Activated T-cell treated with anti-CD3 and anti-CD28 coated beads, Interleukin-2, amount 50 U/mL, for 24 hours (primary cell): Measurements from ENCODE around the gene KIT.

ENCODE experiments used
- DNase-seq: peaks from one replicate; pipeline ENCODE4 v3.0.0-alpha.2; 2020
- H3K27ac Mint-ChIP-seq: 2 replicates; pipeline ENCODE4 v1.8.0; 2020; ENCODE audit warnings: mild to moderate bottlenecking, mixed read lengths
- H3K27me3 Mint-ChIP-seq: 2 replicates; pipeline ENCODE4 v1.8.0; 2020; ENCODE audit warnings: mixed read lengths
- H3K36me3 Mint-ChIP-seq: 2 replicates; pipeline ENCODE4 v1.8.0; 2020; ENCODE audit warnings: low read depth, mixed read lengths
- H3K4me1 Mint-ChIP-seq: 2 replicates; pipeline ENCODE4 v1.8.0; 2020; ENCODE audit warnings: low read depth, mixed read lengths
- H3K4me3 Mint-ChIP-seq: 2 replicates; pipeline ENCODE4 v1.8.0; 2020; ENCODE audit warnings: mild to moderate bottlenecking, moderate library complexity, mixed read lengths
- H3K9me3 Mint-ChIP-seq: 2 replicates; pipeline ENCODE4 v1.8.0; 2020; ENCODE audit warnings: mixed read lengths

KIT gene

DNA sequence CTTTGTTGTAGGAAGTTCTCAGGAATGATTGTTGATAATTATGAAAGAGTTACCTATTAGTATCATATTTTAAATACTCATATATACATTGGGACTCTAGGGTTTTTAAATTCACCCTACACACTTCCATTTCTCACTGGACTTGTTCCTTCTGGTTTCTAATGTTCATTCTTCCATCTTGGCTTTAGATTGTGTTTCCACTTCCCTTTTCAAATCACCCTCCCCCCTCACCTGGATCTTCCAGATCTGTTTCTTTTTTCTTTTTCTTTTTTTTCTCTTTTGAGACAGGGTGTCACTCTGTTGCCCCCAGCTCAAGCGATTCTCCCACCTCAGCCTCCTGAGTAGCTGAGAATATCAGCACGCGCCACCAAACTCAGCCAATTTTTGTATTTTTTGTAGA is 6.7 kb upstream of the KIT start:
- H3K27ac Mint-ChIP-seq = no peak overlapping the region
- no peak overlapping the region for H3K4me3 Mint-ChIP-seq
- H3K27me3 Mint-ChIP-seq = peaks cover 24% of the 10 kb centered on the region
- H3K4me1 Mint-ChIP-seq = no peaks in the 10 kb centered on the region
- H3K36me3 Mint-ChIP-seq = no peaks in the 10 kb centered on the region
- no peak for DNase-seq
- H3K9me3 Mint-ChIP-seq = no peaks in the 10 kb centered on the region

DNA sequence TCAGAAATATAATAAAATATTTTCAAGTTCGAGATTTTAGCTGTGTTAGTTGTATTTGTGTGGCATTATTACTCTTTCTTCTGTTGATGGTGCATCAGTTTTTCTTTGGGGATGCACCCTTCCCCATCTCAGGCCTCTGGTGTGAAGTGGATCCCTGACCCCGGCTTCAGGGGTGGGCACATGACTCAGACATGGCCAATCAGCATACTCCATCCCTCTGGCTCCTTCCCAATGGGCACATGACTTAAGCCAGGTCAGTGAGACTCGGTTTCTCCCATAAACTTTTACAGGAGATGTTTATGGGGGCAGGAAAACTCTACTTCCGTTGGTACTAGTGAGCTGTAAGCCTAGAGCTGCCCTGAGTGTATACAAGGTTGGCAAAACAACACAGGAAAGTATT is 3.0 kb upstream of the KIT start:
- Mint-ChIP-seq H3K9me3 (no peaks in the 10 kb centered on the region), H3K4me3 (no peak overlapping the region), H3K27ac (no peak overlapping the region), H3K27me3 (peaks cover 52% of the 10 kb centered on the region), H3K36me3 (no peaks in the 10 kb centered on the region), H3K4me1 (peaks cover 14% of the 10 kb centered on the region)
- DNase-seq = no peak

DNA sequence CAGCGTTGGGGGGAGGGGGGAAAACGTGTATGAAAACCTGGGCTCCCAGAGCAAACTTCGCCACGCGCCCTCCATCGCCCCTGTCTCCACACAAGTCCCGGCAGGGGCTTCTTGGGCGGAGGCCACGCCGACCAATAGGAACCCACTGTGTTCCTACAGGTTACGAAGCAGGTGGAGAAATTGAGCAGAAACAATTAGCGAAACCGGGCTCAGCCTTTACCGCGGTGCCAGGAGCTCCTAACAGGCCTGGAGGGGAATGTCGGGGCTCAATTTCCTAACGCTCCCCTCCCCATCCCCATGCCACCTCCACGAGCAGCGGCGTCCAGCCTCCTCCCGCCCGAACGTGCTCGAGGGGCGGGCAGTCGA is 589 bp upstream of the KIT start:
- peaks cover 75% of the 10 kb centered on the region for H3K27me3 Mint-ChIP-seq
- no peak for DNase-seq
- peaks cover 21% of the 10 kb centered on the region for H3K4me1 Mint-ChIP-seq
- H3K27ac Mint-ChIP-seq = no peak overlapping the region
- H3K4me3 Mint-ChIP-seq = peak overlapping the region; percentile 59
- no peaks in the 10 kb centered on the region for H3K9me3 Mint-ChIP-seq
- no peaks in the 10 kb centered on the region for H3K36me3 Mint-ChIP-seq

DNA sequence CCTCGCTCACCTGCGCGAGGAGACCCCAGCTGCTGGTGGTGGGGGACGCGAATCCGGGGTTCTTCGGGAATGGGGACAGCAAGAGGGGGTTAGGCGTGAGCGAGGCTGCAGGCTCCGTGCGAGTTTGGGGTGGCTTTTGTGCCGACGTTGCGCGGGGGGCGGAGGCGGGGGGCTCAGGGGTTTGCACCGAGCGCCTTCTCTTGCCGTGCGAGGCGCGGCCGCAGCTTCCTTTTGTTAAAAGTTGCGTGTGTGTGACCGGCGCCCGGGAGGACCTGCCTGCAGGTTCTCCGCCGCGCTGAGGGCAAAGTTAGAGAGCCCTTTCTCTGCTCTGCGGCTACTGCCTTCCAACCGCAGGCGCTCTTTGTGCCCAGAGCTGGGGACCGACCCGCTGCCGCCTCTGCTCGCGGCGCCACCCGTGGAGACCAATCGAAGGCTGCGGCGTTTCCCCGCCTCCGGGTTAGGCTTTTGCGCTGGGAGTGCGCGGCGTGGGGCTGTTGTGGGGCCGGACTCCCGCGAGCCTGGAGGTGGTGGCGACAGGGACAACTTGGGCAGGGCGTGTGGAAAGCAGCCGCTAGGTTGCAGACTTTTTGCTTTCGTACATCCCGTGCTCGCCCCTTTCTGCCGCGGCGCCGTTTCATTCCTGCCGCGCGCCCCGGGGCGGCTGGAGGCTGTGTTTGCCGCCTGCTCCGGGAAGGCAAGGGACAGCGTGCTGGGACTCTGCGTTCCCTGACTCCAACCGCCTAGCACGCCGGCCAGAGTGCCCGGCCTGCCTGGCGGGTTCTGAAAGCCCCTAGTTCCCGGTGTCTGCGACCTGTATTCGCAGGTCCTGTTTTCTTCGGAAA is 716 bp downstream of the KIT start:
- Mint-ChIP-seq H3K36me3 (no peaks in the 10 kb centered on the region), H3K27me3 (peaks cover 77% of the 10 kb centered on the region), H3K9me3 (no peaks in the 10 kb centered on the region), H3K4me3 (peak overlapping the region; percentile 73), H3K27ac (no peak overlapping the region), H3K4me1 (peaks cover 21% of the 10 kb centered on the region)
- peak; percentile 54 for DNase-seq

DNA sequence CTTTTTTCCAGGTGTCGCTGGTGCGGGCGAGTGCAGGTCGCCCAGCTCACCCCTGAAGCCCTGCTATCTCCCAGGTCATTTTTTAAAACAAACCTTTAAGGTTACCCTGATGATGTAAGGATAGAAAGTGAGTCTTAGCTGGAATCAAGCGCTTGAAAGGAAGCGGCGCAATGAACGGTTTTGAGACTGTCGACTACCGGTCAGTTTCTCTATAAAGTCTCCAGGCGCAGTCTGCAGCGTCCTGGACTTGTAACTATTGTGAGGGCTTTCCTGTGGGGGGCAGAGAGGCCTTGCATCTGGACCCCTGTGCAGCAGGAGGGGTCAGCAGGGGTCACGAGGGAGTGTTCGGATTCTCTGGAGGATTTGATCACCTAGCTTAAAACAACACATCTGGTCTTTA is 1.6 kb downstream of the KIT start:
- DNase-seq = no peak
- peaks cover 21% of the 10 kb centered on the region for H3K4me1 Mint-ChIP-seq
- H3K4me3 Mint-ChIP-seq = peak overlapping the region; percentile 73
- H3K36me3 Mint-ChIP-seq = no peaks in the 10 kb centered on the region
- no peak overlapping the region for H3K27ac Mint-ChIP-seq
- H3K27me3 Mint-ChIP-seq = peaks cover 83% of the 10 kb centered on the region
- H3K9me3 Mint-ChIP-seq = no peaks in the 10 kb centered on the region

DNA sequence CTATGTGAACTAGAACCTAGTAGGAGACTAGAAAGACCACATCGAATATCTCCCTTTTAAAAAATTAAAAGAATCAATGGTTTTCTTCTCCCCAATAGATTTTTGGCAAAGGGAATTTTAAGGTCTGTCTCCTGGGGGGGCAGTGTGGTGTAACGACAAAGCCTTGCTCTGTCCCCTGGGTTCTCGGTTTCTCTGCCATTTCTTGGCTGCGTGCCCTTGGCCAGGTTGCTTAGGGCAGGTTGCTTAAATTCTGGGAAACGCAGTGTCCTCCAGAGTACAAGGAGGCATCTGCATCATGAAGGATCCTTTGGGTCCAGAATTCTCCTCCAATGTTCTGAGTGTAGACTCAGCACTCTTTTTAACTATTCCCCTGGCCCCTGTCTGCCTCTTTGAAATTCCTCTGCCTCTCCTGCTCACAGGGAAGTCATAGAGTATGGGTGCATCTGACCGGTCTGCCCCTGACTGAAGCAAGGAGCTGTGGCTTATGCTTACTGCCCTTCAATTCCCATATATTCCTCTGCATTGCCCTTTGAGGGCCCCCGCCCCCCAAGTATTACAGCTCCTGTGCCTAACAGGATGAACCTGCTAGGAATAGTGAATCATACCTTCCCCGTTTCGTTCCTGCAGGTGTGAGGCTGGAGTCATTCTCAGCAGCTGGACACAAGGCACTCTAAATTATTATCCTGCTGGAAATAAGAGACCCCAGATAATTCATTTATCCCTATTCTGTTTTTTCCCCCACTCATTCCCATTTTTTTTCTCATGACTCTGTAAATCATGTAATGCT is 2.2 kb downstream of the KIT start:
- Mint-ChIP-seq H3K4me3 (no peak overlapping the region), H3K27ac (no peak overlapping the region)

DNA sequence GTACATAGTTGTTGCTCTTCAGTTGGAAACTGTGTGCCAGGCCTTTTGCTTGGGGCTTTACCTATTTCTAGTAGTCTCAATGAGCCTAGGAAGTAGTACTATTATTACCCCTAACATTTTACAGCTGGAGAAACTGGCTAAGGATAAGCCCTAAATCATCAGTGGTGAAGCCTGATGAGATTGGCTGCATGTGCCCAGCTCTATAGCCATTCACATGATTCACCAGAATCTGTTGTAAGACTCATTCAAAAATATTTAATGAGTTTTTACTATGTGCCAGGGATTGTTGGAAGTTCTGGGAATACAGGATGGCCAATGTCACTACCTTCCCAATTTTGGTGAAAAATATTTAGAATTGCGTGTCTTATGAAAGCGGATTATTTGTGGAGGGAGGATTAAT is 2.8 kb downstream of the KIT start:
- DNase-seq = no peak
- Mint-ChIP-seq H3K27ac (no peak overlapping the region), H3K36me3 (no peaks in the 10 kb centered on the region), H3K9me3 (no peaks in the 10 kb centered on the region), H3K4me3 (no peak overlapping the region), H3K27me3 (peaks cover 79% of the 10 kb centered on the region), H3K4me1 (peaks cover 21% of the 10 kb centered on the region)

More for the DNA sequence above, 2.2 kb downstream of the KIT start:
- Mint-ChIP-seq H3K9me3 (no peaks in the 10 kb centered on the region), H3K4me1 (peaks cover 21% of the 10 kb centered on the region), H3K27me3 (peaks cover 81% of the 10 kb centered on the region), H3K36me3 (no peaks in the 10 kb centered on the region)
- DNase-seq = no peak

DNA sequence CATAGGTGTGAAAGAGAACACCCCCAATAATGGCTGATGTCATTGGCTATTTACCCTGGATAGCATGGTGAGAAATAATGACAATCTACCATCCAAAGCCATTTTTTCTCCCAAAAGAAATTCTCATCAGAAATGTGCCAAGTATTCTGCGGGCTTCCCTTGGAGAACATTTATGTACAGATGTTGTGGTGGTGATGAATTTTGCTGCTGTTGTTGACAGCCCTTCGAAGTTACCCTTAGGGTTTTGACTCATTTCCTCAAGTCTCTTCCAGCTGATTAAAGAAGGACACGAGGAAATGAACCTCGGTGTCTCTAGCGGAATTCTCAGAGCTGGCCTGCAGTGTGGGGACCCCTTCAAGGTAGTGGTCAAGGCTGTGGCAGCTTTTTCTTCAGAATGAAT is 3.4 kb downstream of the KIT start:
- H3K9me3 Mint-ChIP-seq = no peaks in the 10 kb centered on the region
- peaks cover 76% of the 10 kb centered on the region for H3K27me3 Mint-ChIP-seq
- H3K4me1 Mint-ChIP-seq = peaks cover 21% of the 10 kb centered on the region
- no peak for DNase-seq
- H3K27ac Mint-ChIP-seq = no peak overlapping the region
- no peaks in the 10 kb centered on the region for H3K36me3 Mint-ChIP-seq
- H3K4me3 Mint-ChIP-seq = no peak overlapping the region

DNA sequence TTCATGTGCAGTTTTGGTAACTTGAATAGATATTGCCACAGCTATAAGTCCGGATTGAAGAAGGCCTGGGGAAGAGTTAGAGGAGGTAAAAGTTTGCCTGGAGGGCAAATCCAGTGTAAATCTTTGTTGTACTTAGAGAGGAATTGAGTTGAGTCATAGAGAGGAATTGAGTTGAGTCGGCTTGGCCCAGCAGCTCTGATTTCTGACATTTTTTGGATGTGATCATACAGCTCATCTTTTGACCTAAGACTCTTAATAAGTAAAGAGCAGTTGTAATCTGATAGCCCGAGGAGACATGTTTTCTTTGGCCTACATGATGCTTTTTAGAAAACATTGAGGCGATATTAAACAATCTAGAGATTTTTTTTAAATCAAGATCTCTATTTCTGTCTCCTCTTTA is 3.9 kb downstream of the KIT start:
- H3K9me3 Mint-ChIP-seq = no peaks in the 10 kb centered on the region
- no peaks in the 10 kb centered on the region for H3K36me3 Mint-ChIP-seq
- H3K27ac Mint-ChIP-seq = no peak overlapping the region
- peaks cover 21% of the 10 kb centered on the region for H3K4me1 Mint-ChIP-seq
- H3K4me3 Mint-ChIP-seq = no peak overlapping the region
- peaks cover 71% of the 10 kb centered on the region for H3K27me3 Mint-ChIP-seq
- no peak for DNase-seq

DNA sequence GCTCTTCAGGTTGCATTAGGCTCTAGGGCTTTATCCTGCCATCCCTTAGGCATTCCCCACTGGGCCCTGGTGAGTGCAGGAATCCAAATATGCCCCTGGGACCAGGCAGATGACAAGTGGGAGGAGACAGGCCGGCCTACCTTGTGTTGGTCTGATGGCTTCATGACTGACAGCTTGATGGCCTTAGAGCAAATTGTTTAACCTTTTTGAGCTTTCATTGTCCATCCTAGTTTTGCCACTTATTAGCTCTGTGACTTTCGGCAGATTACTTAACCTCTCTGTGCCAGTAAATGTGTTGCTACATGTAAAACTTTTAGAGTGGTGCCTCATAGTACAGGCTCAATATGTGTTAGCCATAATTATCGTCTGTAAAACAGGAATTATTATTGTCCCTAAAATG is 4.4 kb downstream of the KIT start:
- H3K9me3 Mint-ChIP-seq = no peaks in the 10 kb centered on the region
- peaks cover 17% of the 10 kb centered on the region for H3K4me1 Mint-ChIP-seq
- H3K27me3 Mint-ChIP-seq = peaks cover 67% of the 10 kb centered on the region

DNA sequence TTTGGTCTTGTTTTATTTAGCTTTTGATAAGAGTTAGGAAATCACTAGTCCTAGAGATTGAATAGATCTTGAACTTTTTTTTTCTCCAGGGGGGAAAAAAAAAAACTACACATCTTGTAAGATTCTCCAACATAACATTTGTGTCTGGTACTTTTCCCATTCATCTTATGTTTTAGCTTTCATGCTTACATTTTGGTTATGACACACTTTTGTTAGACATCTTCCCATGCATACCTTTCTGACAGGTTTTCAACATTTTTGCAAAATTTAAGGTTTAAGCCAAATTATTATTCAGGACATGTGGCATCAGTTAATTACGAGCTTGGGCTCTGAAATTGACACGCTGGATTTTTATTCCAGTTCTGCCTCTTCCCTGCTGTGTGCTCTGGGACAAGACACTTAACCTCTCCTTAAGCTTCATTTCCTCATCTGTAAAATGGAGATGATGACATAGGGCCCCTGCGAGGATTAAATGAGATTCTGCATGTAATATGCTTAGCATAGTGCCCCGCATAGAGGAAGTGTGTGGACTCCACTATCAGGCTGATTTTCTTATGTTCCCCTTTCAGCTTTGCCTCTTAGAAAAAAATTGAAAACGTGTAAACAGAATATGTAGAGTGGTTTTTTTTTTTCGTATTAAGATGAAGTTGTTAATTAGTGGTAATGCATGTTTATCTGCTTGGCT is 5.3 kb downstream of the KIT start:
- no peak for DNase-seq
- peaks cover 17% of the 10 kb centered on the region for H3K4me1 Mint-ChIP-seq
- H3K27me3 Mint-ChIP-seq = peaks cover 65% of the 10 kb centered on the region
- H3K36me3 Mint-ChIP-seq = no peaks in the 10 kb centered on the region
- no peak overlapping the region for H3K27ac Mint-ChIP-seq
- no peak overlapping the region for H3K4me3 Mint-ChIP-seq
- no peaks in the 10 kb centered on the region for H3K9me3 Mint-ChIP-seq

More for the DNA sequence above, 4.4 kb downstream of the KIT start:
- no peak overlapping the region for H3K27ac Mint-ChIP-seq
- no peak overlapping the region for H3K4me3 Mint-ChIP-seq
- no peaks in the 10 kb centered on the region for H3K36me3 Mint-ChIP-seq
- no peak for DNase-seq

DNA sequence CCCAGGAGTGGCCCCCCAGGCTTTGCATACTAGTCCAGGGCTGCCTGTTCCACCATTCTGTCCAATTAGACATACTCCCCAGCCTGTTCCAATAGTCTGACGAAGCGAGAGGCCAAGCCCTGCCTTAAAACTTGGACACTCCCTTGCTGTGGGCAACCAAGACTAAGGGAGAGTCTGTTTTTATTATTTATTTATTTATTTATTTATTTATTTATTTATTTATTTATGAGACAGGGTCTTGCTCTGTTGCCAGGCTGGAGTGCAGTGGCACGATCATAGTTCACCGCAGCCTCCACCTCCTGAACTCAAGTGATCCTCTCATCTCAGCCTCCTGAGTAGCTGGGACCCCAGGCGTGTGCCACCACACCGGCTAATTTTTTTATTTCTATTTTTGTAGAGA is 6.6 kb downstream of the KIT start:
- no peaks in the 10 kb centered on the region for H3K9me3 Mint-ChIP-seq
- H3K36me3 Mint-ChIP-seq = no peaks in the 10 kb centered on the region
- peaks cover 55% of the 10 kb centered on the region for H3K27me3 Mint-ChIP-seq
- no peak overlapping the region for H3K4me3 Mint-ChIP-seq
- H3K4me1 Mint-ChIP-seq = peaks cover 8% of the 10 kb centered on the region
- no peak overlapping the region for H3K27ac Mint-ChIP-seq
- no peak for DNase-seq

DNA sequence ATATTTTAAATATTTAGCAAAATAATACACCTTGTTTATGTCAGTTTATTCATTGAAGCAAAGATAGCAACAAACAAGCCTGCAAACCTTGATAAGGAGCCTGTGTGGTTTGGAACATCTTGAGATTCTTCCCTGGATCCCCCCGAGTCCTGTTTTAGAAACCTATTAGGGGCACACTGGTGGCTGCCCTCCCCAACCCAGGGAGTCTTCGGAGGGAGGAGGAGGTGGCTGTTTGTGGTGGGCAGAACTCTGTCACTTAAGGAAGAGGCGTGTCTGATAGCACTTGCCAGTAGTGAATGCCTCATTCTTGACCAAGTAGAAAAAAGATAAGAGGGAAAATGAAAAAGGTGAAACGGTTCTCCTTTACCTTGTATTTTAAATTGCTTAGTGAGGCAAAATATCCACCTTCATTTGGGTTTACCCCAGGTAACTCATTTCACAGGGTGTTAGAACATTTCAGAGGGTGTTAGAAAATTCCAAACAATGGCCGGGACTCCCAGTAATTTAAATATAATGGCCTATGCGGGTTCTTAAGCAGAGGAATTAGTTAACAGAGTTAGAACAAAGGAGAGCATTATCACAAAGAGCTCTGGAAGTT is 10.4 kb downstream of the KIT start:
- DNase-seq = no peak
- no peaks in the 10 kb centered on the region for H3K4me1 Mint-ChIP-seq
- no peak overlapping the region for H3K27ac Mint-ChIP-seq
- H3K4me3 Mint-ChIP-seq = no peak overlapping the region
- H3K9me3 Mint-ChIP-seq = no peaks in the 10 kb centered on the region
- H3K36me3 Mint-ChIP-seq = no peaks in the 10 kb centered on the region
- H3K27me3 Mint-ChIP-seq = peaks cover 27% of the 10 kb centered on the region

DNA sequence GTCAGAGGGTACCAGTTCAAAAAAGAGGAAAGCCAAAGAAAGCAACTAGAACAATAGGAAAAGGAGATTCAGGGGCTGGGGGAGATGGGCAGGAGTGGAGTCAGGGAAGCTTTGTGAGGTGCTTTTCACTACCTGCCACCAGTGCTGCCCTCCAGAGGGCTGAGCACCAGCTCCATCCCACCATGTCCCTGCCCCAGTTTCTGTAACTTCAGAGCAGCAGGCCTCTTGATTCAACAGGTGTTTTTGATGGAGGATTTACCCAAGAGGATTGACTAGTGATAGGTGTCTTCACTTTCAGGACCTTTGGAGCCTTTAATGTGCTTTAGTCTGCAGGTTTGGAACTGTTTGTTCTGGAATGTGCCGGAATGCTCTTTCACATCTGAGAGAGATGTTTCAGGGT is 12.1 kb downstream of the KIT start:
- no peak overlapping the region for H3K27ac Mint-ChIP-seq
- peaks cover 16% of the 10 kb centered on the region for H3K27me3 Mint-ChIP-seq
- no peak for DNase-seq
- H3K4me3 Mint-ChIP-seq = no peak overlapping the region
- H3K36me3 Mint-ChIP-seq = no peaks in the 10 kb centered on the region
- H3K9me3 Mint-ChIP-seq = no peaks in the 10 kb centered on the region
- no peaks in the 10 kb centered on the region for H3K4me1 Mint-ChIP-seq
